ENCODE results near the gene DLX6.
A peak's percentile ranks its signal among the peaks of the same experiment; 100 is the strongest.

Gene DLX6

GRCh38 chr7:96996111-96996957 is 9.0 kb upstream of the DLX6 start:
- no peak for DNase-seq

- DNase-seq, result no peak
These were observed 8.3 kb upstream of the DLX6 start for GRCh38 chr7:96996958-96997511.

GRCh38 chr7:96997512-96998032 is 7.8 kb upstream of the DLX6 start:
- DNase-seq, result no peak

- DNase-seq, result no peak
These were observed 7.0 kb upstream of the DLX6 start for GRCh38 chr7:96998333-96998732.

- no peak for DNase-seq
These were observed 6.6 kb upstream of the DLX6 start for GRCh38 chr7:96998744-96999143.

- no peak for DNase-seq
These were observed 4.1 kb upstream of the DLX6 start for GRCh38 chr7:97001221-97001620.

- no peak for DNase-seq
These were observed 3.4 kb upstream of the DLX6 start for GRCh38 chr7:97001656-97002554.

GRCh38 chr7:97002555-97003261 is 2.6 kb upstream of the DLX6 start:
- DNase-seq, result no peak

GRCh38 chr7:97003262-97004246 is 1.8 kb upstream of the DLX6 start:
- DNase-seq, result no peak

- DNase-seq, result no peak
These were observed 838 bp upstream of the DLX6 start for GRCh38 chr7:97004247-97005182.

GRCh38 chr7:97006055-97006815 is 882 bp downstream of the DLX6 start:
- peak; percentile 33 to 59 for DNase-seq

GRCh38 chr7:97006816-97007582 is 1.6 kb downstream of the DLX6 start:
- DNase-seq, result no peak

- no peak for DNase-seq
These were observed 2.2 kb downstream of the DLX6 start for GRCh38 chr7:97007583-97007861.

- no peak for DNase-seq
These were observed 3.0 kb downstream of the DLX6 start for GRCh38 chr7:97008275-97008917.

- DNase-seq, result no peak
These were observed 4.7 kb downstream of the DLX6 start for GRCh38 chr7:97009753-97010732.

- no peak for DNase-seq
These were observed 5.8 kb downstream of the DLX6 start for GRCh38 chr7:97011104-97011503.

All from stimulated activated CD4-positive, alpha-beta T cell treated with anti-CD3 and anti-CD28 coated beads, Interleukin-2, amount 100 ng/mL, for 24 hours (primary cell).